Effector CD4-positive, alpha-beta T cell (primary cell): ENCODE results near the gene CABP4.
A peak's percentile ranks its signal among the peaks of the same experiment; 100 is the strongest.
"Not testable (repeated sequence)": the region's sequence is repeated elsewhere in the genome, so short reads cannot be mapped to it uniquely, and the experiment has no call there.

Experiments
- DNase-seq: peaks from one replicate; pipeline ENCODE4 v3.0.0-alpha.2; 2020

Gene CABP4

DNA sequence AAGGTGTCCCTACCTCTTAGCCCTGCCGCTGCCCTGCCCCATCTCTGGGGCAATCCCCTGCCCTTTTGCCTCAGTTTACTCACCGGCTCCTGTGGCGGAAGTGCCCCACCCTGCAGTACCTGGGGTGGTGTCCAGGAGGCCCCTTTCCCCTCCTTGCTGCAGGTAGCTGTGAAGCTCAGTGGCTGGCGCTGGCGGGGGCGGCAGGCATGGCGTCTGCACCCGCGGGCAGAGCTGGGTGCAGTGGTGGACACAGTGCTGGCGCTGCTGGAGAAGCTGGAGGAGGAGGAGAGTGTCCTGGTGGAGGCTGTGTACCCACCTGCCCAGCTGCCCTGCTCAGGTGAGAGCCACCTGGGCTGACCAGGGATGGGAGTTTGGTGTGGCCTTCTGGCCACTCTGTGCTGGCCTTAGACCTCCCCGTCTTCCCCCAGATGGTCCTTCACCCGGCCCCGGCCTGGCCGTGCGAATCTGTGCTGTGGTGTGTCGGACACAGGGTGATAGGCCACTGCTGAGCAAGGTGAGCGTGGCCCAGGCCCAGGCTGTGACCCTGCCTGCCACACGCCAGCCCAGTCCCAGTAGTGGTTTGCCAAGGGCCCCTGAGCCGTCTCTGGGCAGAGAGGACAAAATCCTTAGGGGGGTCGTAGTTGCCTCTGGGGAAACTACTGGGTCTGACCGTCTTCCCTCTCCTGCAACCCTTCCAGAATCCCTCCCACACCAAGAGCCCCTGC is 35.7 kb upstream of the CABP4 start:
- DNase-seq: no peak

DNA sequence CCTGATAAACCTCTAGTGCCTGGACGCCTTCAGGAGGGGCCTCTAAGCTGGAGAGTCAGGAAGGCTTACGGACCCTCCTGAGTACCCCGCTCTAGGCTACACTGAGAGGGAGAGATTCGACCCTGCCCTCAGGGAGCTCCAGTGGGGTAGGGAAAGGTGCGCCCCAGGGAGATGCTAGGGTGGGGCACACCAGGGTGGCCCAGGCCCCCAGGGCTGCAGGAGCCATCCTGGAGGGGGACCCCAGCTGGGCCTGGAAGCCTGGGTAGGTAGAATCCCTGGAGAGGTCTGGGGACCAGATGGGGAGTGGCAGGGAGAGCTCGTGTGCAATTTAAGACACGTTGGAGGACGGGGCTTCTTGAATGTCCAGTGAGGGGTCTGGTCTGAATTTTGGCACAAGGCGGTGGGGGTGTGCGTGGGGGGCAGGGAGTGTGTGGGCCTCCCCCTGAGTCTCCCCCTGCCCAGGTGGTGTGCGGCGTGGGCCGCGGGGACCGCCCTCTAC is 35.0 kb upstream of the CABP4 start:
- no peak for DNase-seq

DNA sequence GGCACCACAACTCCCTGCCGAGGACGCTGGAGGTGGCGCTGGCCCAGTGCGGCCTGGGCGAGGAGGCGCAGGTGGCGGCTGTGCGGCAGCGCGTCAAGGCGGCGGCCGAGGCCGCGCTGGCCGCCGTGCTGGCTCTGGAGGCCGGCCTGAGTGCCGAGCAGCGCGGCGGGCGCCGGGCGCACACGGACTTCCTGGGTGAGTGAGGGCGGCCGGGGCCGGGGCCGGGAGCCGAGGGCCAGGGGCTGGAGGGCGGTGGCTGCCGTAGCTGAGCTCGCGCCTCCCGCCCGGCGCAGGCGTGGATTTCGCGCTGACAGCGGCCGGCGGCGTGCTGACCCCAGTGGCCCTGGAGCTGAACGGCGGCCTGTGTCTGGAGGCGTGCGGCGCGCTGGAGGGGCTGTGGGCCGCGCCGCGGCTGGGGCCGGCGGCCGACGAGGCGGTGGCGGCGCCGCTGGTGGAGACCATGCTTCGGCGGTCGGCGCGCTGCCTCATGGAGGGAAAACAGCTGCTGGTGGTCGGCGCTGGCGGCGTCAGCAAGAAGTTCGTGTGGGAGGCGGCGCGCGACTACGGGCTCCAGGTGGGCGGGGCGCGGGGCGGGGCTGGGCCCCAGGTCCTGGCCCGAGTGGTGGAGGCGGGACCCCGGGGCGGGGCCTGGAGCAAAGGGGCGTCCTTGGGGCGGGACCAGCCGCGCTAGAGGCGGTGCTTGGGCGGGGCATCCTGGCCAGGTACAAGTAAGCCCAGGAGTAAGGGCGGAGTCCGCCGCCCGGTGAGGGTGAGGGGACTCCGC is 34.3 kb upstream of the CABP4 start:
- DNase-seq: peak; percentile 98

DNA sequence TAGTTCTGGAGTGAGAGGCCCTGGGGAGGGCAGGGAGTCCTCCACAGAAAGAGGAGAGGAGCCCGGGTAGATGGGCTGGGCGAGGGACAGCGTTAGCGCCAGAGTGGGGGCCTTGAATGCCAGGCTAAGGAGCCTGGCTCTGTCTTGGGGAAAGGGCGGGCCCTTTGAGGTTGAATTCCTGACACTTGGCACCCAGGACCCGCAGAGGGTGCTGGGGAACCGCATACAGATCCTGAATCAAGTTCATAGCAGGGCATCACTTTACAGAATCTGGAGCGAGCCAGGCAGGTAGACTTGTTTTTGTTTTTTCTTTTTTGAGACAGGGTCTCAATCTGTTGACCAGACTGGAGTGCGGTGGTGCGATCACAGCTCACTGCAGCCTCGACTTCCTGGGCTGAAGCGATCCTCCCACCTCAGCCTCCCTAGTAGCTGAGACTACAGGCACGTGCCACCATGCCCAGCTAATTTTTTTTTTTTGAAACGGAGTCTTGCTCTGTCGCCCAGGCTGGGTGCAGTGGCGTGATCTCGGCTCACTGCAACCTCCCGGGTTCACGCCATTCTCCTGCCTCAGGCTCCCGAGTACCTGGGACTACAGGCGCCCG is 33.6 kb upstream of the CABP4 start:
- no peak for DNase-seq

- no peak for DNase-seq
Observed at GRCh38 chr11:67422891-67423290, 32.3 kb upstream of the CABP4 start.

DNA sequence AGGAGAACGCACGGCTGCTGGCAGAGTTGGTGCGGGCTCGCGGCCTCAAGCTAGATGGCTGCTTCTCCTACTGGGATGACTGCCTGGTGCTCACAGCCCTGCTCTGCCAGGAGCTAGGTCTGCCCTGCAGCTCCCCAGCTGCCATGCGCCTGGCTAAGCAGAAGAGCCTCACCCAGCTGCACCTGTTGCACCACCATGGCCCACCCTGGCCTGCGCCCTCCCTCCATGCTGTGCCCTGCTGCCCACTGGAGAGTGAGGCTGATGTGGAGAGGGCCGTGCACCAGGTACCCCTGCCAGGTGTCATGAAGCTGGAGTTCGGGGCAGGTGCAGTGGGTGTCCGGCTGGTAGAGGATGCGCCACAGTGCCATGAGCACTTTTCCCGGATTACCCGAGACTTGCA is 31.7 kb upstream of the CABP4 start:
- no peak for DNase-seq

GRCh38 chr11:67423891-67424613 is 31.1 kb upstream of the CABP4 start:
- no peak for DNase-seq

- DNase-seq: not testable (repeated sequence)
Observed at GRCh38 chr11:67427364-67427859, 27.7 kb upstream of the CABP4 start.

GRCh38 chr11:67428052-67429001 is 26.8 kb upstream of the CABP4 start, which contains the start of gene RPS6KB2:
Gene RPS6KB2 (plus strand): TSS chr11:67428494. CDS start chr11:67428546, 52 bp downstream.
- DNase-seq: peak; percentile 100

DNA sequence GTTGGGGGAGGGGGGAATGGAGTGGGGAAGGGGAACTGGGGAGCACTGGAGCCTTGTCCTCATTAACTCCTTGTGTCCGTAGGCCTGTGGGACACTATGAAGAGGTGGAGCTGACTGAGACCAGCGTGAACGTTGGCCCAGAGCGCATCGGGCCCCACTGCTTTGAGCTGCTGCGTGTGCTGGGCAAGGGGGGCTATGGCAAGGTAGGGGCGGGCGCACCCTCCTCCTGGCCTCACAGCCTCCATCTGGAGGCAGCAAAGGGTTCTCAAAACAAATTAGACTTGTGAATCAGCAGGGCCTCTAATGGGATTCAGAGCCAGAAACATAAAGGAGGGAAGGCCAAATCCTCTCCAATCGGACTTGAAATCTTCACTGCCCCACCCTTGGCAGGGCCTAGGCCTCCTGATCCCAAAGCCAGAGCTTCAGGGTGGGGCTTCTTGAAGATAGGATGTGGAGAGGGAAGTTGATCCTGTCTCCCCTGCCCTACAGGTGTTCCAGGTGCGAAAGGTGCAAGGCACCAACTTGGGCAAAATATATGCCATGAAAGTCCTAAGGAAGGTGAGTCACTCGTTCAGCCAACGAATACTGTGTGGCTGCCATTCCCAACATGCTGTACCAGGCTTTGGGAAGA is 26.0 kb upstream of the CABP4 start:
- DNase-seq: no peak

DNA sequence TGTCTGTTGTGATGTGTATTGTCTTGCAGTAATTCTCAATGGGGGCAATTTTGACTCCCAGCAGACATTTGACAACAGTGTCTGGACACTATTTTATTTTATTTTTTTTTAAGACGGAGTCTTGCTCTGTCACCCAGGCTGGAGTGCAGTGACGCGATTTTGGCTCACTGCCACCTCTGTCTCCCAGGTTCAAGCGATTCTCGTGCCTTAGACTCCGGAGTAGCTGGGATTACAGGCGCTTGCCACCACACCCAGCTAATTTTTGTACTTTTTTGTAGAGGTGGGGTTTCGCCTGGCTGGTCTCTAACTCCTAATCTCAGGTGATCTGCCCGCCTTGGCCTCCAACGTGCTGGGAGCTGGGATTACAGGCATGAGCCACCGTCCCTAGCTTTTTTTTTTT is 25.4 kb upstream of the CABP4 start:
- DNase-seq: no peak

GRCh38 chr11:67431346-67432249 is 23.6 kb upstream of the CABP4 start:
- no peak for DNase-seq

- DNase-seq: no peak
Observed at GRCh38 chr11:67432655-67433349, 22.4 kb upstream of the CABP4 start.

- no peak for DNase-seq
Observed at GRCh38 chr11:67433536-67434394, 21.4 kb upstream of the CABP4 start.

DNA sequence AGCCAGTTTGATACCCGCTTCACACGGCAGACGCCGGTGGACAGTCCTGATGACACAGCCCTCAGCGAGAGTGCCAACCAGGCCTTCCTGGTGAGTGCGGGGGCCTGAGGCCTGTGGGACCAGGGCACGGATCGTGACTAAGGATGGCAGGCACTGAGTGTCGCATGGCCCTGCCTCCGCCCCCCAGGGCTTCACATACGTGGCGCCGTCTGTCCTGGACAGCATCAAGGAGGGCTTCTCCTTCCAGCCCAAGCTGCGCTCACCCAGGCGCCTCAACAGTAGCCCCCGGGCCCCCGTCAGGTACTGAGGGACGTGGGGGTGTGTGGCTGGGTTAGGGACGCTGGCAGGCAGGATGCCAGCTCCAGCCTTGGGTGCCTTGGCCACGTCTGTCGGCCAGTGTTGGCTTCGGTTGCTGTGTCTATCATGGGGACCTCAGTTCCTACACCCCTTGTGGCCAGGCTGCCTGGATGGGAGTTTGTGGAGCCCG is 20.7 kb upstream of the CABP4 start:
- no peak for DNase-seq

- DNase-seq: no peak
Observed at GRCh38 chr11:67435031-67435726, 20.0 kb upstream of the CABP4 start.

DNA sequence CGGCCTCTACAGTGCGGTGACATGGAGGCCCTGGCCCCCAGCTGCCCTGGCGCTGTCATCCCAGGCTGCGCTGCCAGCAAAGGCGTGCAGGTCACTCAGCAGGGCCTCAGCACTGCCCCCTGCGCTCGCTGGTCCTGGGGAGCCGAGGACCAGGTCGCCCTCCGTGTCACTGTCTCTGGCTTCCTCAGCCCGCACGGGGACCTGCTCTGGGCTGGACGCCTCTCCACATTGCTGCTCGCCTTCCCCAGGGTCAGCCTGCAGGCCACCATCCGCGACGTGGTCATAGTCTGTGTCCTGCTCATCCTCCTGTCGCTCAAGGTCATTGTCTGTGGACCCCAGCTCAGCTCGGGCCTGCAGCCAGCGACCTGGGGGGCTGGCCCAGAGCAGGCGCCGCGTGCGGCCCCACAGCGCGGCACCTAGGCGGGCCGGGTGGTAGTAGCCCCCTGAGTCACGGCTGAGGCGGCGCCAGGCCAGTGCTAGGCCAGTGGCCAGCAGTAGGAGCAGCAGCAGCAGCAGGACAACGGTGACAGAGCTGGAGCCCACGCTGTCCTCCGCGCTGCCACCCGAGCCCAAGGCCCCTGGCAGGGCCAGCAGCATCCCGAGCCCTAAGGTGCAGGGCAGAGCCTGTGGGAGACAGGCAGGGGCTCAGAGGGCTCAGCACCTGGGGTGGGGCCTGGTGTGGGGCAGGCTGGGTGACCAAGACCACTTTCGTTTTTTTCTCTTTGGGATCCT is 19.3 kb upstream of the CABP4 start:
- DNase-seq: no peak
